ENCODE data around the gene HOXA7.

The HOXA7 gene

GRCh38 chr7:27179030-27179429 lies 22.6 kb upstream of the HOXA7 start:
- in situ Hi-C loops (cut with HindIII; ENCODE audit: low pct_ligation_motif_present, low sequenced_read_pairs), result no loop called here
- Histone ChIP-seq H3K36me3 (replicated peaks) (no peaks in the 10 kb centered on the region), H3K27me3 (replicated peaks) (peaks cover 92% of the 10 kb centered on the region), H3K27ac (no peak overlapping the region), H3K4me3 (ENCODE audit: low read depth, low read length) (no peak overlapping the region)
- no peak for DNase-seq
- no peak for TF ChIP-seq CTCF (IDR thresholded peaks at IDR 0.05; ENCODE audit: low read depth, low read length, missing control alignments)

GRCh38 chr7:27178366-27178765 lies 21.9 kb upstream of the HOXA7 start:
- DNase-seq, result no peak
- Histone ChIP-seq H3K27me3 (replicated peaks) (peaks cover 93% of the 10 kb centered on the region), H3K27ac (no peak overlapping the region), H3K36me3 (replicated peaks) (no peaks in the 10 kb centered on the region), H3K4me3 (ENCODE audit: low read depth, low read length) (no peak overlapping the region)
- in situ Hi-C loops (cut with HindIII; ENCODE audit: low pct_ligation_motif_present, low sequenced_read_pairs), result no loop called here
- TF ChIP-seq CTCF (IDR thresholded peaks at IDR 0.05; ENCODE audit: low read depth, low read length, missing control alignments), result no peak

- Histone ChIP-seq H3K27me3 (replicated peaks) (peaks cover 93% of the 10 kb centered on the region), H3K36me3 (replicated peaks) (no peaks in the 10 kb centered on the region), H3K4me3 (ENCODE audit: low read depth, low read length) (no peak overlapping the region), H3K27ac (no peak overlapping the region)
- in situ Hi-C loops (cut with HindIII; ENCODE audit: low pct_ligation_motif_present, low sequenced_read_pairs), result no loop called here
- TF ChIP-seq CTCF (IDR thresholded peaks at IDR 0.05; ENCODE audit: low read depth, low read length, missing control alignments), result no peak
- no peak for DNase-seq
These were observed 21.4 kb upstream of the HOXA7 start for GRCh38 chr7:27177795-27178320.

- H3K27me3 ChIP-seq (replicated peaks), result peaks cover 93% of the 10 kb centered on the region
- no peak overlapping the region for H3K4me3 ChIP-seq (ENCODE audit: low read depth, low read length)
- H3K36me3 ChIP-seq (replicated peaks), result no peaks in the 10 kb centered on the region
- no peak for DNase-seq
- H3K27ac ChIP-seq, result no peak overlapping the region
- no peak for TF ChIP-seq CTCF (IDR thresholded peaks at IDR 0.05; ENCODE audit: low read depth, low read length, missing control alignments)
- in situ Hi-C loops (cut with HindIII; ENCODE audit: low pct_ligation_motif_present, low sequenced_read_pairs), result no loop called here
These were observed 20.7 kb upstream of the HOXA7 start for GRCh38 chr7:27176962-27177794.

GRCh38 chr7:27176524-27176845 lies 20.0 kb upstream of the HOXA7 start:
- in situ Hi-C loops (cut with HindIII; ENCODE audit: low pct_ligation_motif_present, low sequenced_read_pairs), result no loop called here
- H3K27me3 ChIP-seq (replicated peaks), result peaks cover 95% of the 10 kb centered on the region
- no peak for TF ChIP-seq CTCF (IDR thresholded peaks at IDR 0.05; ENCODE audit: low read depth, low read length, missing control alignments)
- no peak overlapping the region for H3K27ac ChIP-seq
- no peak overlapping the region for H3K4me3 ChIP-seq (ENCODE audit: low read depth, low read length)
- DNase-seq, result no peak
- no peaks in the 10 kb centered on the region for H3K36me3 ChIP-seq (replicated peaks)

Data from brain microvascular endothelial cell (primary cell).